GM12875 (cell line): ENCODE measurements around the gene ZC3H12A.

Experiments
- H3K4me3 ChIP-seq: one replicate; pipeline ENCODE4 v1.5.1; 2011; ENCODE audit warnings: low read depth, low read length, control low read depth
- CTCF ChIP-seq: IDR thresholded peaks from 2 replicates; pipeline ENCODE4 v1.5.1; 2011; ENCODE audit warnings: low read depth, mild to moderate bottlenecking, control low read depth, inconsistent platforms, low read length, moderate library complexity, borderline replicate concordance; ENCODE audit not compliant: insufficient read depth

ZC3H12A gene

GRCh38 chr1:37465593-37466517 is 8.5 kb upstream of the ZC3H12A start:
- no peak overlapping the region for H3K4me3 ChIP-seq
- no peak for TF ChIP-seq CTCF

GRCh38 chr1:37468037-37468436 is 6.3 kb upstream of the ZC3H12A start:
- no peak overlapping the region for H3K4me3 ChIP-seq
- TF ChIP-seq CTCF = no peak

- no peak overlapping the region for H3K4me3 ChIP-seq
- TF ChIP-seq CTCF = no peak
Measured at GRCh38 chr1:37469386-37469785, 5.0 kb upstream of the ZC3H12A start.

- H3K4me3 ChIP-seq = no peak overlapping the region
- TF ChIP-seq CTCF = no peak
Measured at GRCh38 chr1:37471345-37472231, 2.8 kb upstream of the ZC3H12A start.

- no peak for TF ChIP-seq CTCF
- H3K4me3 ChIP-seq = no peak overlapping the region
Measured at GRCh38 chr1:37472281-37472680, 2.1 kb upstream of the ZC3H12A start.

- TF ChIP-seq CTCF = no peak
- H3K4me3 ChIP-seq = no peak overlapping the region
Measured at GRCh38 chr1:37472994-37473393, 1.4 kb upstream of the ZC3H12A start.
